GM12891 (cell line): ENCODE data around the gene CCDC89.
"Not testable (repeated sequence)": the region's sequence is repeated elsewhere in the genome, so short reads cannot be mapped to it uniquely, and the experiment has no call there.

ENCODE experiments used
- DNase-seq: peaks from one replicate; pipeline ENCODE4 v3.0.0; 2011; ENCODE audit warnings: low spot score; ENCODE audit not compliant: insufficient read length
- FAIRE-seq: peaks from 2 replicates; lab custom pipeline; 2011; peaks lifted over from hg19 to GRCh38; lab: Jason Lieb, UNC
- PAX5 ChIP-seq: IDR thresholded peaks from 2 replicates; pipeline ENCODE4 v1.6.1; 2011; ENCODE audit warnings: low read length, moderate library complexity, mild to moderate bottlenecking; ENCODE audit not compliant: insufficient read depth, severe bottlenecking
- POLR2A ChIP-seq: IDR thresholded peaks from 2 replicates; pipeline ENCODE4 v1.6.1; 2011; ENCODE audit warnings: low read depth, low read length, control low read depth
- POLR2AphosphoS5 ChIP-seq: IDR thresholded peaks from 2 replicates; pipeline ENCODE4 v1.6.1; 2011; ENCODE audit warnings: low read depth, low read length, control low read depth
- POU2F2 ChIP-seq: IDR thresholded peaks from 2 replicates; pipeline ENCODE4 v1.6.1; 2011; ENCODE audit warnings: low read depth, mild to moderate bottlenecking, control low read depth, low read length, moderate library complexity
- SPI1 ChIP-seq: IDR thresholded peaks from 2 replicates; pipeline ENCODE4 v1.6.1; 2011; ENCODE audit warnings: low read depth, low read length, control low read depth
- TAF1 ChIP-seq: IDR thresholded peaks from 2 replicates; pipeline ENCODE4 v1.6.1; 2011; ENCODE audit warnings: low read depth, low read length, control low read depth

Gene CCDC89

GRCh38 chr11:85694385-85694980 is 8.5 kb upstream of the CCDC89 start:
- FAIRE-seq (no peak), DNase-seq (no peak)
- TF ChIP-seq SPI1 = no peak
- no peak for TF ChIP-seq PAX5
- no peak for TF ChIP-seq POLR2AphosphoS5
- no peak for TF ChIP-seq POLR2A
- TF ChIP-seq POU2F2 = no peak
- no peak for TF ChIP-seq TAF1

- FAIRE-seq (no peak), DNase-seq (no peak)
- no peak for TF ChIP-seq SPI1
- no peak for TF ChIP-seq PAX5
- no peak for TF ChIP-seq POLR2AphosphoS5
- no peak for TF ChIP-seq TAF1
- TF ChIP-seq POLR2A = no peak
- TF ChIP-seq POU2F2 = no peak
These were observed 723 bp downstream of the CCDC89 start for GRCh38 chr11:85685125-85685819.

- TF ChIP-seq SPI1 = no peak
- no peak for TF ChIP-seq PAX5
- no peak for TF ChIP-seq POLR2AphosphoS5
- TF ChIP-seq TAF1 = no peak
- TF ChIP-seq POLR2A = no peak
- no peak for TF ChIP-seq POU2F2
- FAIRE-seq (peak; percentile 70), DNase-seq (peak; percentile 51)
These were observed 3.4 kb downstream of the CCDC89 start for GRCh38 chr11:85682330-85683305.

GRCh38 chr11:85680897-85681296 is 5.1 kb downstream of the CCDC89 start:
- FAIRE-seq (no peak), DNase-seq (no peak)
- TF ChIP-seq PAX5 (no peak), POLR2AphosphoS5 (no peak), TAF1 (no peak), SPI1 (no peak), POU2F2 (0 out of 2 replicates have a peak, but pooled peaks have one; percentile 28), POLR2A (no peak)

- TF ChIP-seq TAF1 (no peak), PAX5 (no peak), POLR2A (no peak), POLR2AphosphoS5 (no peak), SPI1 (no peak), POU2F2 (no peak)
- no peak for FAIRE-seq
- no peak for DNase-seq
These were observed 6.4 kb downstream of the CCDC89 start for GRCh38 chr11:85679576-85679975.

GRCh38 chr11:85673393-85673792 is 12.6 kb downstream of the CCDC89 start:
- DNase-seq = no peak
- no peak for FAIRE-seq
- no peak for TF ChIP-seq PAX5
- no peak for TF ChIP-seq POLR2AphosphoS5
- TF ChIP-seq POLR2A = no peak
- TF ChIP-seq POU2F2 = no peak

GRCh38 chr11:85672105-85672902 is 13.7 kb downstream of the CCDC89 start:
- FAIRE-seq (no peak), DNase-seq (no peak)
- no peak for TF ChIP-seq PAX5
- no peak for TF ChIP-seq TAF1
- TF ChIP-seq SPI1 = peak; percentile 78

- not testable (repeated sequence) for FAIRE-seq
These were observed 14.9 kb downstream of the CCDC89 start for GRCh38 chr11:85670949-85671663.

GRCh38 chr11:85668157-85668556 is 17.8 kb downstream of the CCDC89 start:
- FAIRE-seq = no peak

More at GRCh38 chr11:85670949-85671663, 14.9 kb downstream of the CCDC89 start:
- not testable (repeated sequence) for DNase-seq

More at GRCh38 chr11:85668157-85668556, 17.8 kb downstream of the CCDC89 start:
- no peak for DNase-seq
- TF ChIP-seq SPI1 (no peak), POU2F2 (no peak)
